ENCODE data around the gene CNTNAP4. TPM values are rescaled to one million over a fixed set of nuclear protein-coding genes. Genes with fewer than 3 reads are reported as not detected.

Gene CNTNAP4
- total and polyA plus RNA-seq, 10 of the 15 experiments (the other 5 are each of a cell fraction or from before 2014, with no cell fraction given), result 0.45 to 1.9 (median 0.90) TPM

DNA sequence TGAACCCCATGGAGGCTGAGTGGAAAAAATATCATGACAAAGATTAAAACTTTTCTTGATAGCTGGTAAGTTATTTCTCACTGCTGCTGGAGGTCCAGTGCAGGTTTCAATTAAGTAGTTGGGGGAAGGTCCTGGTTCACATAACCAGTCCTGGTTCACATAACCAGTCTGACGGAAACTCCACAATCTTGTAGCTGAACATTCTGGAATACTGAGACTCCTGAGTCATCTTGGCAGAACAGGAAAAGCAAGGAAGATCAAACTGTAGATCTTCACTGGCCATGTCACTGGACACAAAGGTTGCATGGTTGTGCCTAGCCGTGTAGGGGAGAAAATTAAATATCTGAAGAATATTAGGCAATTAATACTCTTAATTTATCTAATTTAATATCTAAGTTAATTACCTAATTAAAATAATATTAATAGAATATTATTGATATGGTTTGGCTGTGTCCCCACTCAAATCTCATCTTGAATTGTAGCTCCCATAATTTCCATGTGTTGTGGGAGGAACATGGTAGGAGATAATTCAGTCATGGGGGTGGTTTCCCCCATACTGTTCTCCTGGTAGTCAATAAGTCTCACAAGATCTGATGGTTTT, 48.6 kb upstream of the CNTNAP4 start:
- in situ Hi-C loops (cut with MboI), result no loop called here
- H3K27me3 ChIP-seq (replicated peaks in 1 of 2; ENCODE audit: control insufficient read depth in 2 of 2, insufficient read depth in 2 of 2, low read length in 1 of 2), result no peaks in the 10 kb centered on the region
- ATAC-seq, result no peak
- H3K4me2 ChIP-seq (ENCODE audit: control insufficient read depth, insufficient read depth), result no peak overlapping the region
- POLR2A ChIA-PET, result no interaction called here
- SMC1A ChIA-PET (ENCODE audit: uncharacterized antibody, unreplicated experiment), result no interaction called here
- CTCF ChIA-PET, result no interaction called here
- no peak overlapping the region for H3K9ac ChIP-seq (ENCODE audit: control insufficient read depth, insufficient read depth, low read length)
- no TSS peak for BruUV-seq (replicated peaks)
- no peaks in the 10 kb centered on the region for H3K36me3 ChIP-seq (ENCODE audit: control insufficient read depth in 2 of 2, insufficient read depth in 2 of 2, low read length in 1 of 2)
- no peak for FAIRE-seq
- no peak overlapping the region for H3K4me3 ChIP-seq
- 45% methylated on average over 2 of the region's 2 CpGs for WGBS (ENCODE audit: insufficient coverage, insufficient replicate concordance, low lambda C conversion rate, missing lambda C conversion rate)
- no peak for TF ChIP-seq JUNB (IDR thresholded peaks at IDR 0.05)
- TF ChIP-seq RUNX3 (IDR thresholded peaks at IDR 0.05; ENCODE audit: low read length), result no peak
- TF ChIP-seq STAT1 (conservative IDR thresholded peaks at IDR 0.05), result no peak
- no peak overlapping the region for H2AFZ ChIP-seq (ENCODE audit: control insufficient read depth, low read depth, low read length)
- no peaks in the 10 kb centered on the region for H3K79me2 ChIP-seq (ENCODE audit: control insufficient read depth, insufficient read depth, low read length)
- no peaks in the 10 kb centered on the region for H4K20me1 ChIP-seq (ENCODE audit: control insufficient read depth, insufficient read depth)
- RAD21 ChIA-PET (ENCODE audit: unreplicated experiment), result no interaction called here
- no peak overlapping the region for H3K27ac ChIP-seq (ENCODE audit: control insufficient read depth, insufficient read depth)
- no peaks in the 10 kb centered on the region for H3K9me3 ChIP-seq (replicated peaks; ENCODE audit: control insufficient read depth, insufficient read depth, low read length)
- DNase-seq (ENCODE audit: low read depth, low spot score), result no peak
- H3K4me1 ChIP-seq (ENCODE audit: control insufficient read depth, insufficient read depth, low read length), result no peaks in the 10 kb centered on the region
- intact Hi-C loops (cut with micrococcal nuclease; ENCODE audit: unreplicated experiment), result no loop called here

DNA sequence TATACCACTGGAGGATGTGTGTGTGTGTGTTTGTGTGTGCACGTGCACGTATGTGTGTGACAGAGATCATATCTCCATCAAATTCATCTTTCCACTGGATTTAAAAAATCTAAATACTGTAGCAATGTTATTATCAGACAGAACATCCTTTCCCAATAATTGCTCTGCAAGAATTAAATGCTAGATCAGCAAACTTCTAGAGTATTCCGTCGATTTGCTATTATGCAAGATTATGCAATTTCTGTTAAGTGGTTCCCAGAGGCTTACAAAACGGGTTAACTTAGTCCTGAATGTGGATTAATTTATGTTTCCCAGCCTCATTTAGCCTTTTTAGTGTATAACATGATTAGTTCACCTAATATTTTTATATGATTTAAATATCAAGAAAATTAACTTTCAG, 44.5 kb upstream of the CNTNAP4 start:
- no peak overlapping the region for H3K9ac ChIP-seq (ENCODE audit: control insufficient read depth, insufficient read depth, low read length)
- ATAC-seq (no peak), FAIRE-seq (no peak), DNase-seq (ENCODE audit: low read depth, low spot score) (no peak)
- ChIA-PET CTCF (no interaction called here), POLR2A (no interaction called here), RAD21 (ENCODE audit: unreplicated experiment) (no interaction called here), SMC1A (ENCODE audit: uncharacterized antibody, unreplicated experiment) (no interaction called here)
- H3K27ac ChIP-seq (ENCODE audit: control insufficient read depth, insufficient read depth), result no peak overlapping the region
- no peak for TF ChIP-seq BCL3 (IDR thresholded peaks at IDR 0.05; ENCODE audit: borderline replicate concordance, insufficient read depth, low read depth, low read length, poor library complexity, severe bottlenecking)
- no peak for TF ChIP-seq DPF2 (IDR thresholded peaks at IDR 0.05)
- no peak for TF ChIP-seq NFYB (IDR thresholded peaks at IDR 0.05; ENCODE audit: insufficient read depth, low read depth, low read length)
- TF ChIP-seq ZBTB33 (IDR thresholded peaks at IDR 0.05), result no peak
- TF ChIP-seq MYB (IDR thresholded peaks at IDR 0.05; ENCODE audit: borderline replicate concordance, low read depth, low read length), result no peak
- no peak overlapping the region for H3K4me2 ChIP-seq (ENCODE audit: control insufficient read depth, insufficient read depth)
- H3K36me3 ChIP-seq (ENCODE audit: control insufficient read depth in 2 of 2, insufficient read depth in 2 of 2, low read length in 1 of 2), result no peaks in the 10 kb centered on the region
- H3K27me3 ChIP-seq (replicated peaks in 1 of 2; ENCODE audit: control insufficient read depth in 2 of 2, insufficient read depth in 2 of 2, low read length in 1 of 2), result no peaks in the 10 kb centered on the region
- whole genome bisulfite sequencing (ENCODE audit: insufficient coverage, insufficient replicate concordance, low lambda C conversion rate, missing lambda C conversion rate), result 0% methylated on average over 5 of the region's 5 CpGs
- no peaks in the 10 kb centered on the region for H3K9me3 ChIP-seq (replicated peaks; ENCODE audit: control insufficient read depth, insufficient read depth, low read length)
- H3K4me1 ChIP-seq (ENCODE audit: control insufficient read depth, insufficient read depth, low read length), result no peaks in the 10 kb centered on the region
- no peaks in the 10 kb centered on the region for H4K20me1 ChIP-seq (ENCODE audit: control insufficient read depth, insufficient read depth)
- no TSS peak for BruUV-seq (replicated peaks)
- H3K4me3 ChIP-seq, result no peak overlapping the region
- H2AFZ ChIP-seq (ENCODE audit: control insufficient read depth, low read depth, low read length), result no peak overlapping the region
- in situ Hi-C loops (cut with MboI), result no loop called here
- H3K79me2 ChIP-seq (ENCODE audit: control insufficient read depth, insufficient read depth, low read length), result no peaks in the 10 kb centered on the region
- intact Hi-C loops (cut with micrococcal nuclease; ENCODE audit: unreplicated experiment), result no loop called here

Measured in GM12878 (cell line).